Measurements from ENCODE around the gene MRI1. TPM values are rescaled to one million over a fixed set of nuclear protein-coding genes. Genes with fewer than 3 reads are reported as not detected.
A peak's percentile ranks its signal among the peaks of the same experiment; 100 is the strongest.

Gene MRI1
- total RNA-seq, 4 donors from 2014 or later: 31.2 to 51.8 (median 42.2) TPM

DNA sequence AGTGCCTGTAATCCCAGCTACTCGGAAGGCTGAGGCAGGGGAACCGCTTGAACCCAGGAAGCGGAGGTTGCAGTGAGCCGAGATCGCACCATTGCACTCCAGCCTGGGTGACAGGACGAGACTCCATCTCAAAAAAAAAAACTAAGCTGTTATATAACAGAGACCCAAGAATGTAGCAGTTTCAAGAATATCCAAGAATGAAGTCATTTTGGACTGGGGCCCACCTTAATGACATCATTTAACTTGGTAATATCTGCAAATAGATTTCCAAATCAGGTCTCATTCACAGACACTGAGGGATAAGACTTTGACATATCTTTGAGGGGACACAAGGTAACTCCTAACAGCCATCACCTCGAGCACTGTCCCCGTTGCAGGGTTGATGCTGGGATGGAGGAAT, 36.5 kb upstream of the MRI1 start:
- Histone ChIP-seq H3K4me3 (no peak overlapping the region), H3K4me1 (peaks cover 0 to 28% (median 14%) of the 10 kb centered on the region in 3 donors), H3K9me3 (no peaks in the 10 kb centered on the region), H3K36me3 (no peaks in the 10 kb centered on the region), H3K27me3 (no peaks in the 10 kb centered on the region), H3K27ac (no peak overlapping the region)
- TF ChIP-seq POLR2AphosphoS5 (IDR thresholded peaks at IDR 0.05) (no peak), POLR2A (IDR thresholded peaks at IDR 0.05) (no peak), EP300 (IDR thresholded peaks at IDR 0.05) (no peak)
- TF ChIP-seq, protein P1, sequence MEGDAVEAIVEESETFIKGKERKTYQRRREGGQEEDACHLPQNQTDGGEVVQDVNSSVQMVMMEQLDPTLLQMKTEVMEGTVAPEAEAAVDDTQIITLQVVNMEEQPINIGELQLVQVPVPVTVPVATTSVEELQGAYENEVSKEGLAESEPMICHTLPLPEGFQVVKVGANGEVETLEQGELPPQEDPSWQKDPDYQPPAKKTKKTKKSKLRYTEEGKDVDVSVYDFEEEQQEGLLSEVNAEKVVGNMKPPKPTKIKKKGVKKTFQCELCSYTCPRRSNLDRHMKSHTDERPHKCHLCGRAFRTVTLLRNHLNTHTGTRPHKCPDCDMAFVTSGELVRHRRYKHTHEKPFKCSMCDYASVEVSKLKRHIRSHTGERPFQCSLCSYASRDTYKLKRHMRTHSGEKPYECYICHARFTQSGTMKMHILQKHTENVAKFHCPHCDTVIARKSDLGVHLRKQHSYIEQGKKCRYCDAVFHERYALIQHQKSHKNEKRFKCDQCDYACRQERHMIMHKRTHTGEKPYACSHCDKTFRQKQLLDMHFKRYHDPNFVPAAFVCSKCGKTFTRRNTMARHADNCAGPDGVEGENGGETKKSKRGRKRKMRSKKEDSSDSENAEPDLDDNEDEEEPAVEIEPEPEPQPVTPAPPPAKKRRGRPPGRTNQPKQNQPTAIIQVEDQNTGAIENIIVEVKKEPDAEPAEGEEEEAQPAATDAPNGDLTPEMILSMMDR (IDR thresholded peaks at IDR 0.05): no peak
- no peak for ATAC-seq
- 41 to 67% methylated on average over 3 to 7 of the region's 8 CpGs for WGBS, 2 donors (ENCODE audit: low coverage in 1 of 2)

DNA sequence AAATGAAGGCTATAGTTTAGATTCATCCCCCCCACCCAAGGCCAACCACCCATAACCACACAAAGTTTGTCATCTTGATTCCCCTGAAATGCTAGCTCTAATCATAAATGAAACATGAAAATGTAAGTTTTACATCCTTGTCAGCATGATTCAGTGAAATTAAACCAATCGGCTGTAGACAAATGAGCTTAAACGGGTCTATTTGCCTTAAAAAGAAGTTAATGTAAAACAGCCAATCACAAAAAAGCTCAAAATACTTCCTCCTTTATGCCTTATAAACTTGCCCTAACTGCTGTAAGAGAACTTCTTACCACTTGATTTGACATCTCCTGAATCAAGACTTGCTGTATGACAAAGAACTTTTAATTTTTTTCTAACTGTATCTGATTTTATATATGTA, 34.5 kb upstream of the MRI1 start:
- 35% methylated on average over 2 of the region's 2 CpGs; no CpG with 5 or more reads in 1 of the 2 donors for WGBS, 2 donors (ENCODE audit: low coverage in 1 of 2)
- H3K27ac ChIP-seq: peak overlapping the region in 2 of 4 donors; percentile 43 to 88
- no peaks in the 10 kb centered on the region for H3K27me3 ChIP-seq
- no peak for ATAC-seq
- no peak overlapping the region for H3K4me3 ChIP-seq
- H3K9me3 ChIP-seq: no peaks in the 10 kb centered on the region
- peaks cover 0 to 28% (median 14%) of the 10 kb centered on the region in 3 donors for H3K4me1 ChIP-seq
- TF ChIP-seq POLR2A (IDR thresholded peaks at IDR 0.05) (no peak), EP300 (IDR thresholded peaks at IDR 0.05) (no peak), POLR2AphosphoS5 (IDR thresholded peaks at IDR 0.05) (no peak)
- TF ChIP-seq, protein P1 (IDR thresholded peaks at IDR 0.05): no peak
- peaks cover 0 to 7% of the 10 kb centered on the region in 2 donors for H3K36me3 ChIP-seq

DNA sequence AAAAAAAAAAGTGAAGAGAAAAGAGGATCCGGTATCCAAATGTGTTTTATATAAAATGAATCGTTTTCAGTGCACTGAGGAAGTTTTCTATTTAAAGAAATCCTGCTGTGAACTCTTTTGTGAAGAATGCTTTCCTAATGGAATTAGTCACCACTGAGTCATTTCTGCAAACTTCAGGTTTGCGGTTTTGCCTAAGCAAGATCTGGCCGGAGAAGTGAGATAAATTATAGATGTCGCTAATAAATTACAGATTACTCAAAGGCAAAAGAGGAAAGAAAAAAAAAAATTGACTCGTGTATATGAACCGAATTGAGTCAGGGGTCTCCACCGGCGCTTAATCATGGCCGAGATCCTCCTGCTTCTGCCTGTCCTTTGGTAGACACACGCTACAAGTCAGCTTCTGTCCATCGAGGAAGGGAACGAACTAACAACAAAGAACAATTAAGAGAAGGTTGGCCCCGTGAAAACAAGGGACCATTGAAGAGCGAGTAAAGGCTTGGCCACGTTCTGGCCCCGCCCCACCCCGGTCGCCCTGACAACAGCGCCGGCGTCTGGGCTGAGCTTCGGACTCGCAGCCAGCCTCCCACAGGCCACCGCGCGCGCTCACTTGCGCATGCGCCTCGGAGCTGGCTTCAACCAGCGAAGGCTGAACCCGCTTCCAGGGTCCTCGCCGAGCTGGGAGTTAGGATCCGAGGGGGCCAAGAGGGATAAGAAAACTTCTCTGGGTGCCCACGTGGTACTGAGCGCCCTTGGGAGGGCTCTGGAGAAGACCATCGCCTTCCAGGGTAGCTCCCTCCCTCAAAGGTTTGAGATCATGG, 33.0 kb upstream of the MRI1 start:
- no peaks in the 10 kb centered on the region for H3K27me3 ChIP-seq
- 0% methylated on average over 11 to 22 of the region's 39 CpGs for WGBS, 2 donors (ENCODE audit: low coverage in 1 of 2)
- peak overlapping the region; percentile 75 to 90 (median 86) for H3K27ac ChIP-seq
- H3K4me3 ChIP-seq: peak overlapping the region; percentile 30 to 53
- TF ChIP-seq POLR2AphosphoS5 (IDR thresholded peaks at IDR 0.05) (peak; percentile 78), POLR2A (IDR thresholded peaks at IDR 0.05) (peak; percentile 37 to 49), EP300 (IDR thresholded peaks at IDR 0.05) (no peak)
- TF ChIP-seq, protein P1 (IDR thresholded peaks at IDR 0.05): no peak
- H3K36me3 ChIP-seq: peaks cover 0 to 15% of the 10 kb centered on the region in 2 donors
- H3K9me3 ChIP-seq: no peaks in the 10 kb centered on the region
- ATAC-seq: peak; percentile 100
- H3K4me1 ChIP-seq: peaks cover 0 to 28% (median 14%) of the 10 kb centered on the region in 3 donors

DNA sequence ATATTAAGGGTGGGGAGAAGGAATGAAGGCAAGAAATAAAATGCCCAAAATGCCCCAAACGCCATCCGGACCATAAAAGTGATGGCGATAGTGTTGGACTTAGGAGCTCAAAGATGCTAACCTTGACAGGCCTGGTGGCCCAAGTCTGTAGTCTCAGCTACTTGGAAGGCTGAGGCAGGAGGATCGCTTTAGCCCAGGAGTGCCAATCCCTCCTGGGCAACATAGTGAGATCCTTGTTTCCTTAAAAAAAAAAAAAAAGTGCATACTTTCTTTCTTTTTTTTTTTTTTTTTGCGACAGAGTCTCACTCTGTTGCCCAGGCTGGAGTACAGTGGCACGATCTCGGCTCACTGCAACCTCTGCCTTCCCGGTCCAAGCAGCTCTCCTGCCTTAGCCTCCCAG, 32.0 kb upstream of the MRI1 start:
- WGBS, 2 donors (ENCODE audit: low coverage in 1 of 2): 74 to 95% methylated on average over 4 to 8 of the region's 8 CpGs

DNA sequence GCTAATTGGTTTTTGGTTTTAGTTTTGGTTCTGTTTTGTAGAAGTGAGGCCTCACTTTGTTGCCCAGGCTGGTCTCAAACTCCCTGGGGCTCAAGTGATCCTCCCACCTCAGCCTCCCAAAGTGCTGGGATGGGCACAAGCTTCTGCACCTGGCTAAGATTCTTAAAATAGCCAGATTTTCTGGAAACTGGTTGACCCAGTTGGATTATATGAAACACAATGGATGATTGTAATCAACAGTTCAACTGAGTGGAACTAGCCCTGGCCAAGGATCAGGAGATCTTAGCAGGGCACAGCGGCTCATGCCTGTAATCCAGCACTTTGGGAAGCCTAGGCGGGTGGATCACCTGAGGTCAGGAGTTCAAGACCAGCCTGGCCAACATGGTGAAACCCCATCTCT, 29.6 kb upstream of the MRI1 start:
- Histone ChIP-seq H3K9me3 (no peaks in the 10 kb centered on the region), H3K4me3 (no peak overlapping the region), H3K36me3 (peaks cover 0 to 15% of the 10 kb centered on the region in 2 donors), H3K27ac (no peak overlapping the region), H3K27me3 (no peaks in the 10 kb centered on the region), H3K4me1 (peaks cover 0 to 22% (median 14%) of the 10 kb centered on the region in 3 donors)
- ATAC-seq: no peak
- 100% methylated on average over 1 of the region's 2 CpGs; no CpG with 5 or more reads in 1 of the 2 donors for WGBS, 2 donors (ENCODE audit: low coverage in 1 of 2)
- TF ChIP-seq POLR2A (IDR thresholded peaks at IDR 0.05) (no peak), POLR2AphosphoS5 (IDR thresholded peaks at IDR 0.05) (no peak), EP300 (IDR thresholded peaks at IDR 0.05) (no peak)
- TF ChIP-seq, protein P1 (IDR thresholded peaks at IDR 0.05): no peak

More for the DNA sequence above, 32.0 kb upstream of the MRI1 start:
- Histone ChIP-seq H3K27ac (peak overlapping the region in 1 of 4 donors; percentile 88), H3K4me3 (no peak overlapping the region), H3K27me3 (no peaks in the 10 kb centered on the region), H3K36me3 (peaks cover 0 to 15% of the 10 kb centered on the region in 2 donors), H3K4me1 (peaks cover 0 to 28% (median 14%) of the 10 kb centered on the region in 3 donors), H3K9me3 (no peaks in the 10 kb centered on the region)
- no peak for ATAC-seq
- TF ChIP-seq EP300 (IDR thresholded peaks at IDR 0.05) (no peak), POLR2AphosphoS5 (IDR thresholded peaks at IDR 0.05) (no peak)
